HG03095 (cell line): ENCODE data around the gene DTX3L.

Source experiments
- ATAC-seq: cut with Tn5 transposase; IDR thresholded peaks from one replicate; pipeline ENCODE4 v1.9.1; 2021; ENCODE audit warnings: moderate library complexity; ENCODE audit not compliant: unreplicated experiment

DTX3L gene

DNA sequence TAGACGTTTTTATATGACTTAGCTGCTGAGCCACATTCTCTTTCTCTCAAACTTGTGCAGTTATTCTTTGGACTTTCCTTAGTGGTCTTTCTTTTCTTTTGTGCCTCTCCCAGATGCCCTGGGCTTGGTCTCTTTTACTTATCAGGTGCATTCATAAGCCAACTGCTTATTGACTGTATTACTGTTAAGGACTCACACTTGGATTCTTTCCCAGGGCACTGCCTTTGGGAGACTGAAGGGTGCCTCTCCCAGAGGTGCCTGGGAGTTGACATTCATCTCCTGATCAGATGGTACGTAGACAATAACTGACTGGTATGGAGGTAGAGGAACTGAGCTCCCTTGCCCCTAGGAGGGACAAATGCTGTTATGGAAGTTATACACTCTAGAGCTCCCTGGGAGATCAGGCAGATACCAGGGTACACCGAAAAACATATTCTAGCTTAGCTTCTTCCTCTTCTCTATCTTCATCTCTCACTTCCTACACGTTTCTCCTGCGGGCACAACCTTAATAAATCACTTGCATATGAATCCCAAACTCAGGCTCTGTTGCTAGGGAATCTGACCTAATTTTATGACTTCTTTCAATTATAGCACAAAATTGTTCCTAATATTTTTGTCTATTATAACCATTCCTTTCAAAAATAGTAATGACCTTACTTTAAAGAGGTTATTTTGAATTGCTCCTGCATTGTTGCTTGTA lies 38.0 kb downstream of the DTX3L start:
- no peak for ATAC-seq

DNA sequence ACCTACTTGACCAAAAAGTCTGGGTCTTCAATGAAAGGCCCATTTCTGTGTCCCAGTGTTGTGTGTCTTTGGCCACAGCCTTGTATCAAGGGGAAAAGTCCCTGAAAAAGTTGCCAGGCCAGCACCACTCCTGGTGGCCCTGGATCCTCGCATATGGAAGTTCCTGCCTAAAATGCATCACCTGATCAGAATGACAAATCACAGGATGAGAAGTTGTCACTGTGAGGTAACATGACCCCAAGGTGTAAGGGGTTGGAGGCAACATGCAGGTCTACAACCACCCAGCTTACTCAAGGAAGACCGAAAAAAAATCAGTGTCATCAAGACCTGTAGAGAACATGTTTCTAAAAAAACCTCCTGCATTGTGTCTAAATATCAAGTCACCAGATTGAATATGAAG lies 38.9 kb downstream of the DTX3L start:
- no peak for ATAC-seq

DNA sequence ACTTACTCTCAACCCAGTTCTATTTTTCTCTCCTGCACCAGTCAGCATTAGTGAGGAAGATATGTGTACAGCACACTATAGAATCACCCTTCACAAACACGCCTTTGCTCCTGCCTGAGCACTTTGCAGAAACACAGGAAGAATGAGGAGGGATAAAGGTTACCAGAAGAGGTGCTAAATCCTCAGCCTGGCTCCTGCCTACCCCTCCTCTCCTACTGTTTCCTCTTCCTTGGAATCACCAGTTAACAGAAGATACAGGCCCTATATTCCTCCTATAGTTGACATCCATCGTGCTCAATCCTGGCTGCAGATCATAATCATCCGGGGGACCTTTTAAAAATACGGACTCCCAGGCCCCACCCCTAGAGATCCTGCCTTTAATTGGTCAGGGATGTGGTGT lies 42.2 kb downstream of the DTX3L start:
- ATAC-seq = no peak

DNA sequence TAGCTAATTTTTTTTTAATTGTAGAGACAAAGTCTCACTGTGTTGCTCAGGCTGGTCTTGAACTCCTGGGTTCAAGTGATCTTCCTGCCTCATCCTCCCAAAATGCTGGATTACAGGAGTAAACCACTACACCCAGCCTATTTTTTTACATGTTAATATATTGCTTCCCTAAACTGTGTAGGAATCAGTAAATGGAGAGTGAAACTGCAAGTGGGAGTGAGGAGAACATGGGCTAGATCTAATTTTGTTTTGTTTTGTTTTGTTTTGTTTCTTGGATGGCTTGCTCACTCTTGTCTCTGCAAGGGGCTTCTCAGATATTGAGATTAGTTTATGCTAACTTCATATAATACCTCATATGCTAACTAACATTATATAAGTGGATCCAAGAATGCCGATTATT lies 44.8 kb downstream of the DTX3L start:
- no peak for ATAC-seq

DNA sequence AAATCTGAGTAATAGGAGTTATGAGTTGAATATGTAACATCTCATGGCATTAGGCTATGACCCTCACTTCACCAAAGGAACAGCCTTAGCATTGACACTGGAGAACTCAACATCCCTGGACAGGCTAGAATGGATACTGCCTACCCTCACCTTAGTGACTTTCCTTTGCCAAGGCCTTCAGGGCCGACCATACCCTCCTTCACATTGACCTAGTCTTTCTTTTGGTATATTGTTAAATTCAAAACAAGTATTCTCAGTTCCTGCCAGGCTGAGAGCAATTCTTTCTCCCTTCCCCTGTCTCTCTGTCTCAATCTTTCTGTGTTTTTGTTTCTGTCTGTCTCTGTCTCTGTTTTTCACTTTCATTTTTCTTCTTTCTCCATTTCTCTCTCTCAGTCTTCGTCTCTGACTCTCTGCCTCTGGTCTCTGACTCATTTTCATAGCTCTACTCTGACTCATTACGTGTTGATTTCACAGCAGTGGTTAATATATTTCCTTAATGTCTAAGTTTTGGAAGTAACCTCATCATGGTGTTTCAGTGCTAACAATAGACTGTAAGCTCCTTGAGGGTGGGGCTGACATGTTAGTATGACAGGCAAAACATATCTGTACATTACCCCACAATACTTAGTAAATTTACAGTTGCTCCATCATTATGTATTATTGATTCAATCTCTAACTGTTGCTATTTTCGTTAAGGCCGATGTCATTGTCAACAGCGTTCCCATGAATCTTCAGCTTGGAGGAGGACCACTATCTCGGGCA lies 45.8 kb downstream of the DTX3L start:
- ATAC-seq = peak; percentile 96

DNA sequence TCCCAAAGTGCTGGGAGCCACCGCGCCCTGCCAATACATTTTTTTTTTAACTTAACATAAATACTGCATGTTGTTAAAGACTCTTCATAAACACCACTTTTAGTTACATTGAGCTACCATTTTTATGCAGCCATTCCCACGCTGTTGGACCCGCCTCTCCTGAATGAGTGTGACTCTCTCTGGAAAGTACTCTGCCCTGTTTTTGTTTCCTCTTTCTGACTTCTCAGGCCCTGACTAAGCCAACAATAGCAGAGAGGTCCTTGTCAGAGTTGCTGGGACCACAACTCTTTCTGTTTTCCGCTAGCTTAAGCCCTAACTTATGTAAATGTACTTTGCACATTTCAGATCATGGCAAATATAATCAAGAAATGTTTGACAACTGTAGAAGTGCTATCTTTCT lies 48.6 kb downstream of the DTX3L start:
- ATAC-seq = no peak

DNA sequence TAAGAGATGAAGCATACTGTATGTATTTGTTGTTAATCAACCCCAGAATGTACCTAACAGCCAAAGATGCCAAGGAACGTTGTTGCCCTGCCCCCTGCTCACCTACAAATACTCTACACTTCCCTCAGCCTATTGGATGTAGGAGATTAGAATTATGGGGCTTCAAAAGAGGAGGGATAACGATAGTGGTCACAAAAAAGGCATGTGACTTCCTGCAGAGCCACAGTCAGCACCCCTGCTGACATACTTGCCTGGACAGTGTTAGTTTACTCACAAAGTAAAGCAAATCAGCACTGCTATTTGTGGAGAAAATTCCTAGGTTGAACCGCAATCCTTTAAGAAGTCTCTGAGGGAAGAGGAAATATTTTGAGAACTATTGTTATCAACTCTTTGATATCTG lies 51.2 kb downstream of the DTX3L start:
- ATAC-seq = no peak

DNA sequence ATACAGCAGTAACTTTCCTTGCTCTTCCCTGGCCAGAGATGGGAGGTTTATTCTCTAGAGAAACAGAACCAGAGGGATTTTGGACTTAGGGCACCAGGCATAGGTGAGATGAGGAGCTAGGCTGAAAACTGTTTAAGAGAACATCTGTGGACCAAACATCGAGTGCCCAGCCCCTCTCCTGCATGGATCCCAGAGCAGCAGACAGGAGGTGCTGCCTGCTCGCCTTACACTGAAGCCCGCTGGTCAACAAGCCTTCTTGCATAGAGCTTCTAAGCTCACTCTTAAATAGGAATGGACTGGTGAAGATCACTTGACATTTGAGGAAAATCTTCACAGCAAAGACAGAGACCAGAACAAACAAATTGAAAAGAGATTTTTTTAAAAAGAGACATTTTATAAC lies 54.5 kb downstream of the DTX3L start:
- no peak for ATAC-seq

DNA sequence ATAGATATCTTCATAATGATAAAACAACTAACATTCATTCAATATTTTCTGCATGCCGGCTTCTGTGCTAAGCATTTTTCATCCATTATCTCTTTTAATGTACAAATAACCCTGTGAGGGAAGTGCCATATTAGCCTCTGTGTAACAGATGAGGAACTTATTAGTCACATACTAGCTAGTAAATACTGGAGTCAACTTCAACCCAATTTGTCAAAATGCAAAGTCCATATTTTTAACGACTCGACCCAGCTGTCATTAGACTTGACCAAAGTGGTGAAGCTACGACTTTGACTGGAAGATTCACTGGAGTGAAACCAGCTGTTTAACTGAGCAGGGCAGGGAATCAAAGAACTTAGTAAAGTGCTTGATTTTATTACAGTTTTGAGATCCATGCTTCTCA lies 54.9 kb downstream of the DTX3L start:
- no peak for ATAC-seq

DNA sequence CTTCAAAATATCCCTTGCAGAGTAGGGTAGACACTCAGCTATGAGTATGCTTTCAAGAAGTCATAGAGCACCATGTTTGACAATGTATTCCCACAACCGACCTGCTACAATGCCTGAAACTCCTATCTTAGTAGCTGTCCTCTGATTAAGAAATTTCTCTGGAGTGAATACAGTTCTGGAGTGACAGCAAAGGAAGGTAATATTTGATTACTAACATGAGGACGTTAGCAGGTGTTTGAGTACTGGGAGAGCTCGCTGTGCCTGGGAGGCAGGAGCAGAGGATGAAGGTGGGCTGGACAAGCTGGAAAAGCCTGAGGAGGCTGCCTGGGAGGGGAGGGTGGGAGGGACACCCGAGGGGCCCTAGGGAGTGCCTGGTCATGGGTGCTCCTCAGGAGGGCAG lies 56.3 kb downstream of the DTX3L start:
- ATAC-seq = no peak

DNA sequence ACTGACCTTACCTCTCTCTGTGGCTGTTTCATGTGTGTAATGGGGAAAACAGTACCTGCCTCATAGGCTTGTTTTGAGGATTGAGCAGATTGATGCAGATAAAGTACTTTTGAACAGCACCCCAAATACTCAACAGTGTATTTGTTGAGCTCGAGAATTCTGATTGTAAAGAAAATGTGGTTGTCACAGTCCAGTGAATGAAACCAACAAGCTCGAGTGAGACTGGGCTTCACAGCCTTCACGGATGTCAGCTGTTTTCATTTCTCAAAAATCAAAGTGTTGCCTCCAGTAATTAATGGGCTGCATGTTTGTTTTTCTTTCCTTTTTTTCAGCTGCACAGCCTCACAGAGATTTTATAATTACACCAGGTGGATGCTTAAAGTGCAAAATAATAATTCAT lies 57.0 kb downstream of the DTX3L start:
- peak; percentile 52 for ATAC-seq

DNA sequence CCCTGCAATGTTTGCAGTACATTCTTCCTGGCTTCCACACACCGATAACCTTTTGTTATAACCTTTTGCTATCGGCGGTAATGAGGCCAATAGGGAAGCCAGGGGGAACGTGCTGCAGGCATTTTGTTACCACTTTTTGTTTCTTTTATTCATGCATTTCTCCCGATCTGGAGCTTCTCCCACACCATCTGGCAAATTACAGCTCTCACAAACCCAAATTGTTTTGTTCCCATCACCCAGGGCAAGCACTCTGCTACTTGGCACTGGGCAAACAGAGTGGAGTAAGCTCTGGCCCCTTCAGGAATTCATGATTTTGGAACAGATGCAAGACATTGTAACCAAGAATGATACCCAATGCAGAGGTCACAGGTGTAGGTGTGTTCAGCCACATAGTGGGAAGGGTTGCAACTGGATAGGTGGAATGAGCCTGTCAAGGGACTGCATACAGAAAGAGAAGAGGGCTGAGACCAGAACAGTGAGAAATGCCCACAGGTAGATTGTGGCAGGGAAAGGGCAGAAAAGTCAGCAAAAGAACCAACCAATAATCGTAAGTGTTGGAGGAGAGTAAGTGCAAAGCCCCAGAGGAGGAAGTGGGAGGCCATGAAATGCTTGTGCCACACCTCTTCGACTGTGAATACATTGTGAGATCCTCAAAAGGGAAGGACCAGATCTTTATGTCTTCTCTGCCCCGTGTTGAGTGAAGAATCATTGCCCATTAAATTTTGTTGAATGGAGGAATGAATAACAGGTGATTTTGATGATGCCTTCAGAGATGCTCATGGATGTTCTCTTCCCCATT lies 59.1 kb downstream of the DTX3L start:
- no peak for ATAC-seq
